TTC549 (cell line): ENCODE data around the gene HMGN4.
A peak's percentile ranks its signal among the peaks of the same experiment; 100 is the strongest.

Experiments
- FAIRE-seq: peaks from 2 replicates; lab custom pipeline; 2012; peaks lifted over from hg19 to GRCh38; lab: Jason Lieb, UNC

The HMGN4 gene

DNA sequence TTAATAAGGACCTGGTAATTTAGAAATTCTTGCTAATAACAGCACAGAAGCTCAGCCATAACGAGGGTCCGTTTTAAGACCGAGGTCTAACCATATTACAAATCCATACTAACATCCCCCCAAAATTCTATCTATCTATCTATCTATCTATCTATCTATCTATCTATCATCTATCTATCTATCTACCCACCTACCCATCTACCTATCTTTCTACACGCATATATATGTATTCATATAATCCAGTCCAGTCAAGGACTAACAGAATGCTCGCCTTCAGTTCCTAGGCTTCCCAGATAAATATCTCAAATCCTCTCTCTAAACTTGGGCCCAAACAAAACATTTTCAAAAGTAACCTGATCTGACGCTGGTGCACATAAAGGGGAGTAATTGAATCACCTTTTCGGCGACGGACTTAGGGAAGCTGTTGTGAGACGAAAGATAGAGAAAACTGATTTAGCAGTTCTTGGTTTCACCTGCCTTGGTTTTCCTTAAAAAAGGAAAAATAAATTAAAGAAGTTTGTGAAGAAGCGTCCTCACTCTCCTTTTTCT is 14.5 kb downstream of the HMGN4 start:
- no peak for FAIRE-seq

DNA sequence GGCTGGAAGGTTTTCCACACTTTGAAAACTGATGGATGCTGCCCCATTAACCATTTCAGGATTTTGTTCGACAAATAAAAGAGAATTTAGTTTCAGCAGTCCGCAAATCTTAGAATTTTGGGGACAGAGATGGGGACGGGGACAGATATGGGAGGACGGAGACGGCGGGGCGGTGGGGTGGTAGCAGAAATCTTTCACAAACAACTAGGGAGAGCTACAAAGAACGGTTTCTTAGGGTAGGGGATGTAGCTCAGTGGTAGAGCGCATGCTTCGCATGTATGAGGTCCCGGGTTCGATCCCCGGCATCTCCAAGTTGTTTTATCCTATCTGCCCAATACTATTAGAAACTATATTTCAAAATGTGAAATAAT is 15.1 kb downstream of the HMGN4 start:
- FAIRE-seq = no peak

DNA sequence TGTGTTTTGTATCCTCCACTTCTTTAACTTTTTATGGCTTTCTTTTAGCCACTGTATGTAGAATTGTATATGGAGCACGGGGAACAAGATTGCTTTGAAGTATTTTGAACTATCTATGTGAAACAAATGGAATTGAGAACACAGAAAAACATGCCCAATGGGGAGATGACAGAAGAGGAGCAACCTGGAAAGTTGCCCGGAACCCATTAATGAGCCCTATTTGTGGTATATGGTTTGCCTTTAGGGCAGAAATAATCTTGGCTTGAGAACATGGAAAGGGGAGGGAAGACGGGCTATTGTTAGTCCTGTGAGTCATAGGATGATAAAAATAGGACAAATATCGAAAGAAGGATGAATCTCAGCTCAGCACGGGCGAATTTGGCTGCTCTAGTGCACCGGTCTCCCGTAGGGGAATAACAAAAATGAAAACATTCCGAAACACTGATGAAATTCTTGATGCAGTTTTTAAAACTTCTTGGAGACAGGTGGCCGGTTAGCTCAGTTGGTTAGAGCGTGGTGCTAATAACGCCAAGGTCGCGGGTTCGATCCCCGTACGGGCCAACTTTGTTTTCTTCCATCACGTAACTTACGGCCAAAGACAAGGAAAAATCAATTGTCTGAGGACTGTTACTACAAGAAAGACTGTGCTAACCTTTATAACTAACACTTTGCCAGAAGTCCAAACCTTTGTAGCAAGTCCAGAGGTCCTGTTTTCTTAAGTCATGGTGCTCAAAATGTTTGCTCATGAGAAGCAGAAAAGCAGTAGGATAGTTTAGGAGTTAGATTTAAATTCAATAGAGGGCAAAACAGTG is 15.7 kb downstream of the HMGN4 start:
- peak; percentile 56 for FAIRE-seq

DNA sequence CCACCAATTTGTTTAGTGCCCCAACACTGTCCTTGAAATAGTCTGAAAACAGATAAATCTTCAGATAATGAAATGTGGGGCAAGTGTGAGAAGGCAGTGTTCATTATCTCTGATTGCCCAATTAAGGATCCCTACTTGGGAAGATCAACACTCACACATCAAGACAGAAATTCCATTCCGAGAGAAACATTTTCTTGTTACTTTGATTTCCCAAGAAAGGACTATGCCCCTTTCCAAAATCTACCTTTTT is 16.2 kb downstream of the HMGN4 start:
- no peak for FAIRE-seq

DNA sequence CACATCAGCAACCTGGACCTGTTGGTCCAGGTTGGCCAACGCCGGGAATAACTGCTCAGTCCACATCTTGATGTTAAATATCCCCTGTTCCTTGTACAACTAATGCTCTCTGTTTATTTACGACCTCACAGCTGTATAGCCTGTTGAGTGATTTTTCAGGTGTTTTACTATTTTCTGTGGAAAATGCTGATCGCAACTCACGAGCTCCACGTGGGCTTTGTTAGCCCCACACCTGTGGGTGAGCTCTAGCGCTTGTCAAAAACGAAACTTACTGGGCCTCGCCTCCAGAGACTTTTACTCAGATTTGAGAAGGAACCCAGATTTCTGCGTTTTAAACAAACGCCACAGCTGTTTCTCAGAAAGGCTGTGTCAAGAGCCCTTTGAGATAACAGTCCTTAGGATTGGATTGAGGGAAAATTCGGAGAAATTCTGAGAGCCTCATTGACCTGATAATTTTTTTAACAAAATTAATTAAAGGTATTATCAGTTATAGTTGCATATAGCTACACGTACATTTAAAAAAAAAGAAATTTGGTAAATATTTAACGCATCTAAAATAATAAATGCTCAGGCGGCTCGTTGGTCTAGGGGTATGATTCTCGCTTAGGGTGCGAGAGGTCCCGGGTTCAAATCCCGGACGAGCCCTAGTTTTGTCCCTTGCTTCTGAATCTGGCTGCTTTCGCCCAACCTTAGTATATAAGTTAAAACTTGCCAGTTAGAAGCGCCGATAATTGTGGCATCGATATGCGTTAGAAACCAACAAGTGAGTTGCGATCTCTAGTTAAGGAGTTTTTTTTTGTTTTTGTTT is 16.7 kb downstream of the HMGN4 start:
- FAIRE-seq = peak; percentile 17

DNA sequence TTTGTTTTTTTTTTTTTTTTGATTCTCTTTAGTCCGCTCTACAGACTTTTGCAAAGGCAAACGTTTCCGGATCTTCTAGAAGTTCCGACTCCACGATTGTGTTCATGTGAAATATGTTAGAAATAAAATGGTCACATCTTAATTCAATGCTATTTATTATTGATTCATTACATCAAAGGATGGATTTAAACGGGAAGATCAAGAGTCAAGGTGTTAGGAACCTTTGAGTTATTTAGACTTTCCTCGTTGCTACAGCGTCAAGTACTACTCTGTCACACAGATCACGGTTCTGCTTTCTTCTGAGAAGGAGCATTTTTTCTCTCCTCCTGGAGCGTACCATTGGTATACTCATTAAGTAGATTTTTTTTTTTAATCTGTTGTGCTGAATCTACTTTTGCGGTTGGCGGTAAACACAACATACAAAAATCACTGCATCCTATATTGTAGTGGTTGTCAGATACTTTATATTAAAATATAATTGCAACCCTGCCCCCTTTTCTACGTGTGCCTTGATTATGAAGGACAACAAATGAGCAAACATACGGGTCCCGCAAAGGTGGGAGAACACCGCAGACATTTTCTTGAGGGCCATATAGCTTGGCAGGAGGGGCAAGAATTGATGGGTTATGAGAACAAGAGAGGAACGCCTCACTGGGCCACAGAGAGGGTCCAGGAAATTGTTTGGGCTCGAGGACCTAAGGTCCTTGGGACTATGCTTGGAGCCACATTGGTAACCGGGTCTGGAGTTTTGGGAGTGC is 17.5 kb downstream of the HMGN4 start:
- FAIRE-seq = no peak

DNA sequence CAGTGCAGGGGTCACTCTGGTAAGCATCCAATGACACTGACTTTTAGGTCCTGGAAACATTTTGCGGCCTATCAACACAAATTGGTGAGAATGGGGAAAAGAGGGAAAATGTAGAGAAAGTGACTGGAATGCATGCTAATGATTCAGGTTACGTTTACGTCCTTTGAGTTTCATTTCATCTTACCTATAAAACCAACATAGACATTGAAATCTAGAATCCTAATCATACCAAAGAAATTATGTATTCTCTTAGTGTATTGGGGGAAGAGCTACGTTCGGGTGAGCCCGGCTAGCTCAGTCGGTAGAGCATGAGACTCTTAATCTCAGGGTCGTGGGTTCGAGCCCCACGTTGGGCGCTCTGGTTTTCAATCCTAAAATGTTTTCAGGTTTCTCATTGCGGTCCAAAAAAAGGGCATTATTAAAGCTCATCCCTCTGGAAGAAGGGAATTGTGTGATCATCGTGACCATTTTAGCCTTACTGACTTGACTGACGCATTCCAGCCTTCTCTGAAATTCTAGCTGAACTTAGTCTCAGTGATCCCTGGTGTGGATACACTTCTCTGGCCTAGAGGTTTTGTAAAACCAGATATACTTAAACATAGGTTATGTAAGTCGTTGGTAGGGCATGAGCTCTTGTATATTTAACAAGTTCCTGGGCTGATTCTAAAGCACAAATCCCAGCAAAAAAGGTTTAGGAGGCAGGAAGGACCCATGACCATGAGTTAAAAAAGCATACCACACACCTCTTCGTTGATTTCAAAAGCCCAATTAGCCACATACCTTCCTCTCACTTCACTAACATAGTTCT is 18.3 kb downstream of the HMGN4 start:
- peak; percentile 86 for FAIRE-seq

DNA sequence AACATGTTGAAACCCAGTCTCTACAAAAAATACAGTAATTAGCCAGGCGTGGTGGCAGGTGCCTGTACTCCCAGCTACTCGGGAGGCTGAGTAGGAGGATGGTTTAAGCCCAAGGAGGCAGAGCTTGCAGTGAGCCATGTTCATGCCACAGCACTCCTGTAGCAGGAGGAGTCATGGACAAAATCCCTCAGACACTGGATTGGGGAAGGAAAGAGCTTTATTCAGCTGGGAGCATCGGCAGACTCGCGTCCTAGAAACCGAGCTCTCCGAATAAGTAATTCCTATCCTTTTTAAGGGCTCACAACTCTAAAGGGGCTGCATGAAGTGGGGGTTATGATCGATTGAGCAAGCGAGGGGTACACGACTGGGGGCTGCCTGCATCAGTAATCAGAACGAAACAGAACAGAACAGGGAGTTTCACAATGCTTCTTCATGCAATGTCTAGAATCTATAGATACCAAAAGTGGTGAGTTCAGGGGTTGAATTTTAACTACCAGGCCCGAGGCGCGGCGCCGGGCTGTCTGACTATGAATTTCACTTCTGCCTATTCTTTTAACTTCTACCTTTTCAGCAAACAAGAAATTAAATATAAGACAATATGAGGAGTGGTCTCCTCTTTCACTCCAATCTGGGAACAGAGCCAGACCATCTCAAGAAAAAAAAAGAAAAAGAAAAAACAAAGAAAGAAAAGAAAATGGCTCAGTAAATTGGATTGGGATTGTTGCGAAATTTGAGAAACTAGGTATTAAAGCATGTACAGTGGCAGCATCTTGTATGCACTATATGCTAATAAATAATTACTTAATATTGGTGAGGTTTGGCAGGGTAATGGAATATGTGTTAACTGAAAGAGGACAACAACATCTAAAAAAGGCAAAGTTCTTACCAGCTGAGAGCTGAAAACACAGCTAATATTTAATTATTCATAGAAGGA is 23.6 kb downstream of the HMGN4 start:
- FAIRE-seq = no peak

DNA sequence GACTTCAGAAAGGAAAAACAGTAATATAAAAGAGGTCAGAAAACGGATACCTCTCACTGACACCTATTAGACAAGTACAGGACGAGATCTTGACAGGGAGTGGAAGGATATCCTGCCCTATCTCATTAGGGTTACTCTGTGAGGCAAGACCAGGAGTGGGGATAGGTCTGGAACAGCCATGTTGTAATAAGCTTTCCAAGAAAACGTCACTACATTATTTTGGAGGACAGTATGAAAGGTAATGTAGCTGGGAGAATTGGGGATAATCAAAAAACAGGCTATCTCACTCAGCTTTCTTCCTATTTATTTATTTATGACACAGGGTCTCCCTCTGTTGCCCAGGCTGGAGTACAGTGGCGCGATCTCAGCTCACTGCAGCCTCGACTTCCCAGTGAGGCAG is 25.3 kb downstream of the HMGN4 start:
- no peak for FAIRE-seq

DNA sequence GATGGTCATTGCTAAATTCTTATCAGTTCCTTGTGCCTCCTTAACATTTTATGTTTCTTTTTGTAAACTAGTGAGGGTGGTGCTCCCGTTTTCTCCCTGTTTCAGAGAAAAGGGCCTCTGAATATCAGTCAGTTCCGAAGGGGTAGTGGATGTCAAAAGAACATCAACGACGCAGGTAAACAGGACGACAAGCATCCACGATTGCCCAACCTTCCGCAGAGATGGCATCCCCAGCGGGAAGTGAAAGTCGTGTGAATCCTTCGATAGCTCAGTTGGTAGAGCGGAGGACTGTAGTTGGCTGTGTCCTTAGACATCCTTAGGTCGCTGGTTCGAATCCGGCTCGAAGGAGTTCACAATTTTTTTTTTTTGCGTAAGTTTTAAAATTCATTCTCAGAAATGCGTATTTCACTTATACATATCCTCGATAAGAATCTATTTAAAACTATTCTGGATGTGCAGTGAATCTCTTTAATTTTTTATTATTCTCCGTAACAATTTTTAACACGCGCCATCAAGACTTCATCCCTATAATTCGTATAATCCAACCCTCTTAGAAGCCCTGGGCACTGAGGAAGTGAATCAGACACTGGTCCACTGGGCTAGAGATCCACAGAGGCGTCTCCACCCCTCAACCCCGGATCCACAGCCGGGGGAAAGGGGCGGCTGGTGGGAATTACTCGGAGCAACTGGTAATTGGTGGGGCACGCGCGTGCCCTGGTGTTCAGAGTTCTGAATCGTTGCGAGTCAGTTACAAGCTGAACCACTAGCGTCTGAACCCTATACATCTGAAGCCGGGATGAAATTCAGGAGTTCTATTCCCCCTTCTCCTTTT is 30.7 kb downstream of the HMGN4 start:
- FAIRE-seq = peak; percentile 9

DNA sequence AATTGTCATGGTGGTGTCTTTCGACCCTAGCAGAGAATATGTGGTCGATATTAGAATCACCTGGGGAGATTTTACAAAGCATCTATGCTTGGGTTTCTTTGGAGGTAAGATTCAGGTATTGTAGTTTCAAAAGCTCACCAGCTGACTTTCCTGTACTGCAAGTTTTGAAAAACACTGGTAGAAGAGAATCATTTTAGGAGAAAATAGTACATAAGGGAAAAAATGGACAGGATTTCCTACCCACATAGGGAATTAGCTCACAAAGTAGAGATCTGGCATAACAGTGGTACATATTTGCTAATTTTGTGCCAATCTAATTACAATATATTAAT is 31.2 kb downstream of the HMGN4 start:
- no peak for FAIRE-seq

DNA sequence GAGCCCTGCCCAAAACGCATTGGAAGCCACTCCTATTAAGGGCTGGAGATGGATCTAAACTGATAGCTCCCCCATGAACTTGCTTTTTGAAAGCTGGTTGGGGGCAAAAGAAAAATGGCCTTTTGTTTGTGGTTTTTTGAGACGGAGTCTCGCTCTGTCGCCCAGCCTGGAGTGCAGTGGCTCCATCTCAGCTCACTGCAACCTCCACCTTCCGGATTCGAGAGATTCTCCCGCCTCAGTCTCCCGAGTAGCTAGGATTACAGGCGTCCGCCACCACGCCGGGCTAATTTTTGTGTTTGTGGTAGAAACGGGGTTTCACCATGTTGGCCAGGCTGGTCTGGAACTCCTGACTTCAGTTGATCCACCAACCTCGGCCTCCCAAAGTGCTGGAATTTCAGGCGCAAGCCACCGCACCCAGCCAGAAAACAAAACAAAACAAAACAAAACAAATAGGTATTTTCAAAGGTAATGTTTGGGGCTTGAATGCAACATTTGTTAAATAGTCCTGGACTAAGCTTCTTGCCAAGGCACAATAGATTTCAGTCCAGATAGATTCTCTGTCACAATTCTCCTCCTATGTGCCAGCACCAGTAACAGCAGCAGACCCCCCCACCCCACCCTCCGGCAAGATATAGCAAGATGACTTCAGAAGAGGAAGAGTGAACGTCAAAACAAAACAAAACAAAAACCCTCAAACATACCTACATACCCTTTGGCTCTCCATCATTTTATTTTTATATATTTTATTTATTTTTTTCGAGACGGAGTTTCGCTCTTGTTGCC is 32.1 kb downstream of the HMGN4 start:
- FAIRE-seq = no peak

DNA sequence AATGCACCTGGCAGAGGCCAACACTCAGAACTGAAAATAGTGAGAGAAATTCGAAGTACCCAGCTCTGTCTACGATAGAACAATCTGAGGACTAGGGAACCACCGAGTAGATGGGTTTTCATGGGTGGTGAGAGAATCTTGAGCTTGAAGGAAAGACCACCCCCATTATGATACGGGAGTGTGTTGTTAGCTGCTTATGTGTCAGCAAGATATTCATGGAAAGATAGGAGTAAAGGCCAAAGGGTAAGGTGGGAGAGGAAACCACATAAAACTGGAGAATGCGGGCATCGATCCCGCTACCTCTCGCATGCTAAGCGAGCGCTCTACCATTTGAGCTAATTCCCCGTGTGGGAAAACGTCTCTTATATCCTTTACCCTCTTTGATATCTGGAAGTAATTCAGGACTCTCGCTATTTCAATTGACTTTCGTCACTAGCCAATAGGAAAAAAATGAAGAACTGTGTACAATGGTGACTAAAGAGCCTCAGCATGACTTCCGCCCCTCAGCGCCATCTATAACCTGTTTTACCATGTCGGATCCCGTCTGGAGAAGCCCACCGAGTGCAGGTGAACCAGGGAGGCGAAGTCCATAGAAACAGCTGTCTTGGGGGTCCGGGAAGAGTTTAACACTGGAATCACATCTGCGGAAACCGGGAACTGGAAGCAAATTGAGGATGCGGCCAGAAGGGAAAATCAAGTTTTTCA is 33.6 kb downstream of the HMGN4 start:
- peak; percentile 81 for FAIRE-seq

DNA sequence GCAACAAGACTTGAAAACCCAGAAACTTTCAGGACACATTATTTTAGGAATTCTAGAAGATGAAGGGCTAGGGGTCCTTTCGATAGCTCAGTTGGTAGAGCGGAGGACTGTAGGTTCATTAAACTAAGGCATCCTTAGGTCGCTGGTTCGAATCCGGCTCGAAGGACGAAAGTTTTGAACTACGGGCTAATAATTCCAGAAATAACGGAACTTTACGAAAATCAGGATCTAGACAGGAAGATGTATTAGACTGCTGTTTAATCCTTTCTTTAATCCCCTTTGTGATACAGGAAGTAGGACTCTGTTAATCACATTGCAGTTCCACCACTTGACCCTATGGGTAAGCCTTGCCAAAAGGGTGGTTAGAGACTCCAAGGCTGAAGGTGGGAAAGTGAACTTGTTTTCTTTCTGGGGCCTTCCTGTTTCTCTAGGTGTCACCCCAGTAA is 37.4 kb downstream of the HMGN4 start:
- FAIRE-seq = no peak

DNA sequence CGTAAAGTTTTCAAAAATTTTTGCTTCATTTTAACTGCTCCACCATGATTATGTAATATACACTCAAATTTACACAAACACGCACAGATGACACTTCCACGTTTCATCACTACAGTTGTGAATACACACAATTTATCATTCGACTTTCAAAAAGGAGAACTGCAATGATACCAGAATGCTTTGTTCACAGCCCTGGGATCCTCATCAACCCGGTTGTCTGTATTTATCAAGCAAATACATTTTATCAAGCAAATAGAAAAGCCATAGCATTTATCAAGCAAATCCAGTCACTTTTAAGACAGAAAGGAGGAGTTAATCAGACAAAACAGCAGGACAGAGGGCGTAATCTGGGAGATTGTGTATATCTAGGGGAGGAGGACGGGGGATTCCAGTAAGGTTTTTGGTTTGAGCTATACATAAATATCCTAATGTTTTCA is 38.3 kb downstream of the HMGN4 start:
- no peak for FAIRE-seq

DNA sequence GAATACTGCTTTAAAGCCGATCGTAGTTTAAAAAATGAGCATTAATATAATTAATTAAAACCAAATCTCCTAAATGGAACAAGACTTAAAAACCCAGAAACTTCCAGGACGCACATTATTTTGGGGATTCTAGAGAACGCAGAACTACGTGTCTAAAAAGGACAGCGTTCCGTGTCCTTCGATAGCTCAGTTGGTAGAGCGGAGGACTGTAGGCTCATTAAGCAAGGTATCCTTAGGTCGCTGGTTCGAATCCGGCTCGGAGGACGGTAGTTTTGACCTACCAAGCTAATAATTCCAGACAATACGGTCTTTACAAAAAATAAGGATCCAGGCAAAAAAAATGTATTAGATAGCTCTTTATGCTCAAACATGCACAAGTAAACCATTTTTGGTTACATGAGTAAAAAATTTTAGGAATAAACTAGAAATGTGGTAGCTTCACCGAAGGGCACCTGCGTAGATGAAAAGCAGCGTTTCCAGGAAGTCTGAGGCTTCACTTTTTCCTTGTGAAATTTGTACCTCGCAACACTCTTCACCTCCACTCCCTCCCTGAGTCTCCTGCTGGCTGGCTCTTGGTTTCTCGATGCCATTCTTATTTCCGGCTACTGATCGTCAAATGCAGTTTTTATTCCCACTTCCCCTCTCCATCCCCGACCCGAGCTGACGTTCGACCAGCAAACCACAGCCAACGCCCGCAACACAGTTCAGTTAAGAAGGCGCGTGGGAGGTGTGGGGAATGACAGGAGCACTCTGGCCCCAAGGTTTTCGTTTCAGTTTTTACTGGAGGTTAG is 39.0 kb downstream of the HMGN4 start:
- FAIRE-seq = no peak

DNA sequence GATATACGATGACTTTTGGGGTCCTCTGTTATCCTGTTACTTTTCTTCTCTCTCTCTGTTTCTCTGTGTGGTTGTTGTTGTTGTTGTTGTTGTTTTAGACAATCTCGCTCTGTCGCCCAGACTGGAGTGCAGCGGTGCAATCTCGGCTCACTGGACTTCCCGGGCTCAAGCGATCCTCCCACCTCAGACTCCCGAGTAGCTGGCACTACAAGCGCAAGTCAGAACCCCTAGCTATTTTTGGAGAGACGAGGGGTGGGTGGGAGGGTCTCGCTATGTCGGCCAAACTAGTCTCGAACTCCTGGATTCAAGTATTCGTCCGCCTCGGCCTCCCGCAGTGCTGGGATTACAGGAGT is 39.5 kb downstream of the HMGN4 start:
- no peak for FAIRE-seq

DNA sequence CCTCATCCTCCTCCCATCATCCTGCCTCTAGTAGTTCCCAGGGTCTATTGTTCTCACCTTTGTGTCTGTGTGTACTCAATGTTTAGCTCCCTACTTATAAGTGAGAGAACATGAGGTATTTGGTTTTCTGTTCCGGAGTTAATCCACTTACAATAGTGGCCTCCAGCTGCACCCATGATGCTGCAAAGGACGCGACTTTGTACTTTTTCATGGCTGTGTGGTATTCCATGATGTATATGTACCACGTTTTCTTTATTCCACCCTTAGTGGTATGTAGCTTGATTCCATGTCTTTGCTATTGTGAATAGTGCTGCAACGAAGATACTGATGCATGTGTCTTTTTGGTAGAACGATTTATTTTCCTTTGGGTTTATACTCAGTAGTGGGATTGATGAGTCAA is 40.1 kb downstream of the HMGN4 start:
- FAIRE-seq = no peak
